SU-DHL-6 (cell line): ENCODE measurements around the gene GTF2IRD1.
"Not testable (repeated sequence)": the region's sequence is repeated elsewhere in the genome, so short reads cannot be mapped to it uniquely, and the experiment has no call there.

Source experiments
- H2AFZ ChIP-seq: fragments of 200-600 bp; sonication (generic); 2 replicates; pipeline ENCODE4 v1.6.1; 2014; ENCODE audit warnings: low read depth, mild to moderate bottlenecking, moderate library complexity, mixed read lengths, antibody characterized with exemption, low read length; ENCODE audit not compliant: severe bottlenecking
- H3F3A ChIP-seq: fragments of 200-600 bp; shearing (Covaris generic); 2 replicates; pipeline ENCODE4 v1.6.0; 2016; ENCODE audit warnings: antibody characterized with exemption, mild to moderate bottlenecking; ENCODE audit not compliant: insufficient read depth
- H3K27ac ChIP-seq: fragments of 200-600 bp; sonication (generic); 2 replicates; pipeline ENCODE4 v1.5.1; 2016; ENCODE audit warnings: low read depth, mild to moderate bottlenecking, low read length, moderate library complexity, mixed read lengths
- H3K27me3 ChIP-seq: fragments of 200-600 bp; sonication (generic), shearing (Covaris generic); 2 replicates; pipeline ENCODE4 v1.6.0; 2014; ENCODE audit warnings: mild to moderate bottlenecking, low read length
- H3K36me3 ChIP-seq: fragments of 200-600 bp; sonication (generic); 2 replicates; pipeline ENCODE4 v1.6.1; 2014; ENCODE audit warnings: mild to moderate bottlenecking, low read length, mixed read lengths
- H3K4me2 ChIP-seq: fragments of 300-600, 200-600 bp; shearing (Covaris generic), sonication (generic); 2 replicates; pipeline ENCODE4 v1.6.0; 2014; ENCODE audit warnings: low read length, low read depth, mild to moderate bottlenecking; ENCODE audit not compliant: poor library complexity, severe bottlenecking
- H3K4me3 ChIP-seq: fragments of 200-600 bp; sonication (generic); 2 replicates; pipeline ENCODE4 v1.5.1; 2014; ENCODE audit warnings: antibody characterized with exemption, low read length, mild to moderate bottlenecking, mixed read lengths; ENCODE audit not compliant: insufficient read depth, poor library complexity, severe bottlenecking
- H3K79me2 ChIP-seq: fragments of 200-600 bp; sonication (generic); 2 replicates; pipeline ENCODE4 v1.6.1; 2014; ENCODE audit warnings: mild to moderate bottlenecking, low read length, moderate library complexity; ENCODE audit not compliant: insufficient read depth
- H3K9ac ChIP-seq: fragments of 200-600 bp; sonication (generic); 2 replicates; pipeline ENCODE4 v1.7.0; 2014; ENCODE audit warnings: mild to moderate bottlenecking, low read length
- H3K9me2 ChIP-seq: fragments of 200-600 bp; sonication (generic); replicated peaks from 2 replicates; pipeline ENCODE4 v1.6.1; 2014; ENCODE audit warnings: low read length; ENCODE audit not compliant: insufficient read depth
- H3K9me3 ChIP-seq: fragments of 200-600 bp; sonication (generic); 2 replicates; pipeline ENCODE4 v1.6.1; 2014; ENCODE audit warnings: low read length, mixed read lengths; ENCODE audit not compliant: insufficient read depth
- H4K20me1 ChIP-seq: fragments of 200-600 bp; sonication (generic); 2 replicates; pipeline ENCODE4 v1.6.1; 2014; ENCODE audit warnings: low read depth, mild to moderate bottlenecking, antibody characterized with exemption, low read length, moderate library complexity, mixed read lengths
- EZH2phosphoT487 ChIP-seq: fragments of 200-600 bp; sonication (generic), shearing (Covaris generic); conservative IDR thresholded peaks from 2 replicates; pipeline ENCODE4 v1.6.1; 2018; ENCODE audit warnings: mild to moderate bottlenecking, antibody characterized with exemption, low read length, moderate library complexity, mixed read lengths
- TF ChIP-seq, protein P1 (sequence below): fragments of 200-600 bp; sonication (generic); IDR thresholded peaks from one replicate; pipeline ENCODE4 v1.5.1; 2017; ENCODE audit warnings: antibody characterized with exemption, mild to moderate bottlenecking, low read length, moderate library complexity; ENCODE audit not compliant: insufficient read depth, poor library complexity, severe bottlenecking

GTF2IRD1 gene

DNA sequence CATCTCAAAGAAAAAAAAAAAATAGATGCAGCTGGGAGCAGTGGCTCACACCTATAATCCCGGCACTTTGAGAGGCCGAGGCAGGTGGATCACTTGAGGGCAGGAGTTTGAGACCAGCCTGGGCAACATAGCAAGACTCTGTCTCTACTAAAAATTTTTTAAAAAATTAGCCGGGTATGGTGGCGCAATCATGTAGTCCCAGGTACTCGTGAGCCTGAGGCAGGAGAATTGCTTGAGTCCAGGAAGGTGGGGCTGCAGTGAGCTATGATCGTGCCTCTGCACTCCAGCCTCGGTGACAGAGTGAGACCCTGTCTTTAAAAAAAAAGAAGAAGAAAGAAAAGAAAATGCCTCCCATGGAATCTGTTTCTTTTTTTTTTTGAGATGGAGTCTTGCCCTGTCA, 31.9 kb downstream of the GTF2IRD1 start:
- Histone ChIP-seq H3F3A (no peaks in the 10 kb centered on the region), H3K27ac (no peak overlapping the region), H3K27me3 (no peaks in the 10 kb centered on the region), H3K9me3 (no peaks in the 10 kb centered on the region), H3K4me3 (no peak overlapping the region), H4K20me1 (no peaks in the 10 kb centered on the region), H3K36me3 (no peaks in the 10 kb centered on the region), H2AFZ (no peak overlapping the region), H3K9me2 (no peaks in the 10 kb centered on the region), H3K79me2 (no peaks in the 10 kb centered on the region), H3K4me2 (no peak overlapping the region), H3K9ac (no peak overlapping the region)
- TF ChIP-seq, protein P1, sequence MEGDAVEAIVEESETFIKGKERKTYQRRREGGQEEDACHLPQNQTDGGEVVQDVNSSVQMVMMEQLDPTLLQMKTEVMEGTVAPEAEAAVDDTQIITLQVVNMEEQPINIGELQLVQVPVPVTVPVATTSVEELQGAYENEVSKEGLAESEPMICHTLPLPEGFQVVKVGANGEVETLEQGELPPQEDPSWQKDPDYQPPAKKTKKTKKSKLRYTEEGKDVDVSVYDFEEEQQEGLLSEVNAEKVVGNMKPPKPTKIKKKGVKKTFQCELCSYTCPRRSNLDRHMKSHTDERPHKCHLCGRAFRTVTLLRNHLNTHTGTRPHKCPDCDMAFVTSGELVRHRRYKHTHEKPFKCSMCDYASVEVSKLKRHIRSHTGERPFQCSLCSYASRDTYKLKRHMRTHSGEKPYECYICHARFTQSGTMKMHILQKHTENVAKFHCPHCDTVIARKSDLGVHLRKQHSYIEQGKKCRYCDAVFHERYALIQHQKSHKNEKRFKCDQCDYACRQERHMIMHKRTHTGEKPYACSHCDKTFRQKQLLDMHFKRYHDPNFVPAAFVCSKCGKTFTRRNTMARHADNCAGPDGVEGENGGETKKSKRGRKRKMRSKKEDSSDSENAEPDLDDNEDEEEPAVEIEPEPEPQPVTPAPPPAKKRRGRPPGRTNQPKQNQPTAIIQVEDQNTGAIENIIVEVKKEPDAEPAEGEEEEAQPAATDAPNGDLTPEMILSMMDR = no peak
- TF ChIP-seq EZH2phosphoT487 = no peak

DNA sequence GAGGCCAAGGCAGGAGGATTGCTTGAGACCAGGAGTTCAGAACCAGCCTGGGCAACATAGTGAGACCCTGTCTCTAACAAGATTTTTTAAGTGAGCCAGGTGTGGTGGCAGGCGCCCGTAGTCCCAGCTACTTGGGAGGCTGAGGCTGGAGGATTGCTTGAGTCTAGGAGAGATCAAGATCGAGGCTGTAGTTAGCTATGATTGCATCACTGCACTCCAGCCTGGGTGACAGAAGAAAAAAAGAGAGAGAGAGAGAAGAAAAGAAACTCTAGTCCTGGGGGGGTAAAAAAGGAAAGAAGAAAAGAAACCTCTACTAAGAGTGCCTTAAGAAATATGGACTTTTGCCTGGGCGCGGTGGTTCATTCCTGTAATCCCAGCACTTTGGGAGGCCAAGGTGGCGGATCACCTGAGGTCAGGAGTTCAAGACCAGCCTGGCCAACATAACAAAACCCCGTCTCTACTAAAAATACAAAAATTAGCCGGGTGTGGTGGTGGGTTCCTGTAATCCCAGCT, 34.9 kb downstream of the GTF2IRD1 start:
- not testable (repeated sequence) for H3K36me3 ChIP-seq, H4K20me1 ChIP-seq, H3K27ac ChIP-seq, H3K4me3 ChIP-seq, H3K9me3 ChIP-seq, H3K9ac ChIP-seq, H3K9me2 ChIP-seq, H3F3A ChIP-seq, H3K27me3 ChIP-seq, H3K79me2 ChIP-seq, H3K4me2 ChIP-seq, H2AFZ ChIP-seq

DNA sequence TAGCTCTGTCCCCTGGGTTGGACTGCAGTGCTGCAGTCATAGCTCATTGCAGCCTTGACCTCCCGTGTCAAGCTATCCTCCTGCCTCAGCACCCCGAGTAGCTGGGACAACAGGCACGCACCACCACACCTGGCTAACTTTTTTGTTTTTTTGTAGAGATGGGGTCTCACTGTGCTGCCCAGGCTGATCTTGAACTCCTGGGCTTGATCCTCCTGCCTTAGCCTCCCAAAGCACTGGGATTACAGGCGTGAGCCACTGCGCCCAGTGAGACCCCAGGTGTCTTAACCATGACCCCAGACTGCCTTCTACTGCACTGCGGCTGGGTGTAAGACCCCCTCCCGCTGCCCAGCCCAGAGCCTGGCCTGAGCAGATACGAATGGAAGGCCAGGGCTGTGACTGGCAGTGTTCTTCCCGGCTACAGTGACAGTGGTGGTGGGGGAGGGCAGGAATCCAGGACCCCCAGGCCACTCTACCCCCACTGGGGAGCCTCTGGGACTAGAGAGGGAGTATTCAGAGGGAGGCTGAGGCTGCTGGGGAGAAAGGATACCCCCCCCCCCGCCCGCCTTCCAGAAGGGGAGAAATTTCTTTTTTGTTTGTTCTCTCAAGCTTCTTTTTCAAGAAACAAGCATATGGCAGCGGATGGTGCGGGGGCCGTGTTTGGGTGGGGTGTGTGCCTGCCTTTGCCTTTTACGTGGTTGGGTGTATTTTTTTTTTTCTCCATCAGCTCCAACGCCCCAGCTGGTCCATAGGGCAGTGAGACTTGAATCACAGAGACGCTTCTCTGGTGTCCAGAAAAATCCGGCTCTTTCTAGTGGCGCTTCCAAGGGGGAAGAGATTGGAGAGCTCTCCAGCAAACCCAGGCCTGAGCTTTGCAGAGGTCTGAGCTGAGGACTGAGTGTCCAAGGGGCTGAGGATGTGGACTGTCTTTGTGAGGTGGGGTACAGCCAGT, 36.6 kb downstream of the GTF2IRD1 start:
- Histone ChIP-seq H3K4me3 (no peak overlapping the region), H3K27me3 (no peaks in the 10 kb centered on the region), H3F3A (no peaks in the 10 kb centered on the region), H3K27ac (no peak overlapping the region), H4K20me1 (no peaks in the 10 kb centered on the region), H3K9ac (no peak overlapping the region), H3K9me2 (no peaks in the 10 kb centered on the region), H3K4me2 (no peak overlapping the region), H3K79me2 (no peaks in the 10 kb centered on the region), H2AFZ (no peak overlapping the region), H3K9me3 (no peaks in the 10 kb centered on the region), H3K36me3 (no peaks in the 10 kb centered on the region)
- no peak for TF ChIP-seq EZH2phosphoT487
- TF ChIP-seq, protein P1 = no peak

DNA sequence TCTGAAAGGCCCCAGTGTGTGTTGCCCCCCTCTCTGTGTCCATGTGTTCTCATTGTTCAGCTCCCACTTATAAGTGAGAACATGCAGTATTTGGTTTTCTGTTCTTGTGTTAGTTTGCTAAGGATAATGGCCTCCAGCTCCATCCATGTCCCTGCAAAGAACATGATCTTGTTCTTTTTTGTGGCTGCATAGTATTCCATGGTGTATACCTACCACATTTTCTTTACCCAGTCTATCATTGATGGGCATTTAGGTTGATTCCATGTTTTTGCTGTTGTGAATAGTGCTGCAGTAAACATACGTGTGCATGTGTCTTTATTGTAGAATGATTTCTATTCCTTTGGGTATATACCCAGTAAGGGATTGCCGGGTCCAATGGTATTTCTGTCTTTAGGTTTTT, 37.8 kb downstream of the GTF2IRD1 start:
- H3K79me2 ChIP-seq = not testable (repeated sequence)

More for the DNA sequence above, 37.8 kb downstream of the GTF2IRD1 start:
- not testable (repeated sequence) for H3K4me3 ChIP-seq, H3K9ac ChIP-seq, H3K27ac ChIP-seq, H4K20me1 ChIP-seq, H3K36me3 ChIP-seq, H3K9me2 ChIP-seq, H3K9me3 ChIP-seq, H2AFZ ChIP-seq, H3F3A ChIP-seq, H3K4me2 ChIP-seq, H3K27me3 ChIP-seq
